PFSK-1 (cell line): Measurements from ENCODE around the gene ASCC1.

Experiments
- FOXP2 ChIP-seq: optimal IDR thresholded peaks from 2 replicates; pipeline ENCODE3; 2011; ENCODE audit warnings: borderline replicate concordance, control low read depth, inconsistent platforms; ENCODE audit not compliant: insufficient read depth; ENCODE audit errors: extremely low read length, extremely low read depth
- POLR2AphosphoS5 ChIP-seq: IDR thresholded peaks from 2 replicates; pipeline ENCODE4 v1.6.1; 2012; ENCODE audit warnings: low read depth, mild to moderate bottlenecking, control low read depth, low read length, moderate library complexity
- REST ChIP-seq, 2 experiments: IDR thresholded peaks; 2 replicates each; pipeline versions ENCODE4 v1.6.1 to v1.8.0; 2011 to 2012; ENCODE audit warnings: low read depth in 2 of 2, low read length in 2 of 2, control low read depth in 1 of 2, inconsistent platforms in 1 of 2, mild to moderate bottlenecking in 1 of 2, moderate library complexity in 1 of 2; ENCODE audit not compliant: insufficient read depth in 1 of 2
- SIN3A ChIP-seq: IDR thresholded peaks from 2 replicates; pipeline ENCODE4 v1.6.1; 2012; ENCODE audit warnings: mild to moderate bottlenecking, low read length, moderate library complexity, borderline replicate concordance; ENCODE audit not compliant: insufficient read depth
- TAF1 ChIP-seq: IDR thresholded peaks from 2 replicates; pipeline ENCODE4 v1.6.1; 2012; ENCODE audit warnings: low read length, control low read depth, borderline replicate concordance; ENCODE audit not compliant: insufficient read depth

ASCC1 gene

GRCh38 chr10:72089618-72090017 lies 126.5 kb downstream of the ASCC1 start:
- no peak for TF ChIP-seq TAF1
- no peak for TF ChIP-seq POLR2AphosphoS5
- no peak for TF ChIP-seq REST (IDR thresholded peaks at IDR 0.05; ENCODE audit: insufficient read depth in 1 of 2, low read depth in 2 of 2, low read length in 2 of 2)
- TF ChIP-seq FOXP2 = no peak
- no peak for TF ChIP-seq SIN3A

GRCh38 chr10:72088889-72089575 lies 127.0 kb downstream of the ASCC1 start:
- no peak for TF ChIP-seq FOXP2
- TF ChIP-seq TAF1 = no peak
- TF ChIP-seq SIN3A = no peak
- TF ChIP-seq POLR2AphosphoS5 = no peak
- no peak for TF ChIP-seq REST (IDR thresholded peaks at IDR 0.05; ENCODE audit: insufficient read depth in 1 of 2, low read depth in 2 of 2, low read length in 2 of 2)

- TF ChIP-seq REST (IDR thresholded peaks at IDR 0.05; ENCODE audit: insufficient read depth in 1 of 2, low read depth in 2 of 2, low read length in 2 of 2) (no peak), FOXP2 (no peak), TAF1 (no peak), POLR2AphosphoS5 (no peak), SIN3A (no peak)
These were observed 127.8 kb downstream of the ASCC1 start, which contains the start of gene SPOCK2 for GRCh38 chr10:72087969-72088888. Gene SPOCK2, minus strand, starts transcription at chr10:72088551. Its CDS starts 223 bp downstream, at chr10:72088328.

- no peak for TF ChIP-seq SIN3A
- no peak for TF ChIP-seq REST (IDR thresholded peaks at IDR 0.05; ENCODE audit: insufficient read depth in 1 of 2, low read depth in 2 of 2, low read length in 2 of 2)
- TF ChIP-seq POLR2AphosphoS5 = no peak
- no peak for TF ChIP-seq TAF1
- TF ChIP-seq FOXP2 = no peak
These were observed 128.6 kb downstream of the ASCC1 start for GRCh38 chr10:72087392-72087968.
